Nephron progenitor cell (in vitro differentiated cells): ENCODE data around the gene PIGV.
"Not testable (repeated sequence)": the region's sequence is repeated elsewhere in the genome, so short reads cannot be mapped to it uniquely, and the experiment has no call there.

Experiments
- DNase-seq: peaks from one replicate; pipeline ENCODE4 v3.0.0; 2021
- H3K27ac Mint-ChIP-seq: 2 replicates; pipeline ENCODE4 v1.8.0; 2021; ENCODE audit warnings: mild to moderate bottlenecking, moderate library complexity, mixed read lengths
- H3K27me3 Mint-ChIP-seq: 2 replicates; pipeline ENCODE4 v1.8.0; 2021; ENCODE audit warnings: mild to moderate bottlenecking, low read depth, mixed read lengths; ENCODE audit not compliant: poor library complexity
- H3K36me3 Mint-ChIP-seq: 2 replicates; pipeline ENCODE4 v1.8.0; 2021; ENCODE audit warnings: low read depth, mixed read lengths
- H3K4me1 Mint-ChIP-seq: 2 replicates; pipeline ENCODE4 v1.8.0; 2021; ENCODE audit warnings: mixed read lengths
- H3K4me3 Mint-ChIP-seq: 2 replicates; pipeline ENCODE4 v1.8.0; 2021; ENCODE audit warnings: mild to moderate bottlenecking, moderate library complexity, mixed read lengths
- H3K9me3 Mint-ChIP-seq: 2 replicates; pipeline ENCODE4 v1.8.0; 2021; ENCODE audit warnings: mild to moderate bottlenecking, moderate library complexity, mixed read lengths
- CTCF ChIP-seq: fragments of 200-600 bp; sonication (generic); IDR thresholded peaks from 2 replicates; pipeline ENCODE4 v1.5.0; 2021; ENCODE audit warnings: antibody characterized with exemption

The PIGV gene

GRCh38 chr1:26833432-26834405 lies 46.0 kb downstream of the PIGV start:
- TF ChIP-seq CTCF, result no peak
- no peaks in the 10 kb centered on the region for H3K9me3 Mint-ChIP-seq
- H3K4me3 Mint-ChIP-seq, result no peak overlapping the region
- peaks cover 6% of the 10 kb centered on the region for H3K27me3 Mint-ChIP-seq
- peaks cover 57% of the 10 kb centered on the region for H3K36me3 Mint-ChIP-seq
- DNase-seq, result no peak
- H3K27ac Mint-ChIP-seq, result peak overlapping the region; percentile 8
- H3K4me1 Mint-ChIP-seq, result peaks cover 20% of the 10 kb centered on the region

GRCh38 chr1:26837665-26838064 lies 49.9 kb downstream of the PIGV start:
- H3K27me3 Mint-ChIP-seq, DNase-seq, H3K4me3 Mint-ChIP-seq, H3K9me3 Mint-ChIP-seq, H3K4me1 Mint-ChIP-seq, H3K27ac Mint-ChIP-seq: not testable (repeated sequence)
- peaks cover 65% of the 10 kb centered on the region for H3K36me3 Mint-ChIP-seq

GRCh38 chr1:26838474-26839338 lies 51.0 kb downstream of the PIGV start:
- TF ChIP-seq CTCF, result no peak
- peaks cover 6% of the 10 kb centered on the region for H3K27me3 Mint-ChIP-seq
- H3K4me3 Mint-ChIP-seq, result no peak overlapping the region
- DNase-seq, result no peak
- H3K27ac Mint-ChIP-seq, result peak overlapping the region; percentile 42
- H3K36me3 Mint-ChIP-seq, result peaks cover 60% of the 10 kb centered on the region
- no peaks in the 10 kb centered on the region for H3K9me3 Mint-ChIP-seq
- no peaks in the 10 kb centered on the region for H3K4me1 Mint-ChIP-seq

GRCh38 chr1:26839339-26839722 lies 51.6 kb downstream of the PIGV start:
- Mint-ChIP-seq H3K27ac (peak overlapping the region; percentile 79), H3K4me1 (no peaks in the 10 kb centered on the region)

GRCh38 chr1:26839779-26840178 lies 52.0 kb downstream of the PIGV start:
- no peaks in the 10 kb centered on the region for H3K4me1 Mint-ChIP-seq
- TF ChIP-seq CTCF, result no peak
- DNase-seq, result no peak
- H3K4me3 Mint-ChIP-seq, result no peak overlapping the region
- peaks cover 6% of the 10 kb centered on the region for H3K27me3 Mint-ChIP-seq
- peaks cover 58% of the 10 kb centered on the region for H3K36me3 Mint-ChIP-seq
- H3K27ac Mint-ChIP-seq, result peak overlapping the region; percentile 79
- no peaks in the 10 kb centered on the region for H3K9me3 Mint-ChIP-seq

More at GRCh38 chr1:26839339-26839722, 51.6 kb downstream of the PIGV start:
- no peak for TF ChIP-seq CTCF
- no peak for DNase-seq
- Mint-ChIP-seq H3K9me3 (no peaks in the 10 kb centered on the region), H3K4me3 (no peak overlapping the region), H3K27me3 (peaks cover 6% of the 10 kb centered on the region), H3K36me3 (peaks cover 62% of the 10 kb centered on the region)
